HG02870 (cell line): Measurements from ENCODE around the gene ISG20L2.

Source experiments
- ATAC-seq: cut with Tn5 transposase; IDR thresholded peaks from one replicate; pipeline ENCODE4 v1.9.1; 2021; ENCODE audit warnings: mild to moderate bottlenecking, moderate library complexity; ENCODE audit not compliant: unreplicated experiment

ISG20L2 gene

GRCh38 chr1:156708218-156708661, 20.3 kb downstream of the ISG20L2 start:
- no peak for ATAC-seq

GRCh38 chr1:156707417-156708217, 20.9 kb downstream of the ISG20L2 start:
- no peak for ATAC-seq

DNA sequence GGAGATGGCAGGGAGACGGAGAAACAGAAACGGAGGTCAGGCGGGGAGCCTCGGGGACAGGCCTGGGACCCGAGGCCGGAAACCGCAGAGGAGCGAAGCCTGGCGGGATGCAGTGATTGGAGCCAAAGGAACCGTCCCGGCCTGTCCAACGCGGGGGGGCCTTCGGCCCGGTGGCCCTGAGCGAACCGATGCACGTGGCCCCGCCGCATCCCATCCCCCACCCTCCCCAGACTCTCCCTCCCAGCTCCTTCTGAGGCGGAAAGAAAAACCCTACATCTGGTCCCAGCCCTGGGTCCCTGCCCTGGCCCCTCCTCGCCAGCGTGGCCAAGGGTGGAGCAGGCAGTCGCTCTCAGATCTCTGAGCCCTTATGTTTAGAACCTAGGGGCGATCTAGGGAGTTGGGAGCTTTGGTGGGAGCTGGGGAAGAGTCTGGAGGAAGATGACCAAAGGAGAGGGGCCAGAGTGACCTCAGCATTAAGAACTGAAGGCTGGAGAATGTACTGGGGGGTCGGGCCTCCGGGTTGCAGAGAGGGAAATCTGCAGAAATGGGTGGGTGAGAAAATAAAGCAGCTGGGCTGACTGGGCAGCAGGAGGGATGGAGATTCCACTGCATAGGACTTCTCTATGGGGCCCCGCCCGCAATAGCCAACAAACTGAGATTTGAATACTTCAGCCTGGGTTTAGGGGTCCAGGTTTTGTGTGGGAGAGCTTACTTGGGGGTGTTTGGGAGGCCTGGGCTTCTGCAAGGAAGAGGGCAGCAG, 21.7 kb downstream of the ISG20L2 start:
- ATAC-seq = no peak

GRCh38 chr1:156705918-156706656, 22.5 kb downstream of the ISG20L2 start:
- ATAC-seq = no peak

DNA sequence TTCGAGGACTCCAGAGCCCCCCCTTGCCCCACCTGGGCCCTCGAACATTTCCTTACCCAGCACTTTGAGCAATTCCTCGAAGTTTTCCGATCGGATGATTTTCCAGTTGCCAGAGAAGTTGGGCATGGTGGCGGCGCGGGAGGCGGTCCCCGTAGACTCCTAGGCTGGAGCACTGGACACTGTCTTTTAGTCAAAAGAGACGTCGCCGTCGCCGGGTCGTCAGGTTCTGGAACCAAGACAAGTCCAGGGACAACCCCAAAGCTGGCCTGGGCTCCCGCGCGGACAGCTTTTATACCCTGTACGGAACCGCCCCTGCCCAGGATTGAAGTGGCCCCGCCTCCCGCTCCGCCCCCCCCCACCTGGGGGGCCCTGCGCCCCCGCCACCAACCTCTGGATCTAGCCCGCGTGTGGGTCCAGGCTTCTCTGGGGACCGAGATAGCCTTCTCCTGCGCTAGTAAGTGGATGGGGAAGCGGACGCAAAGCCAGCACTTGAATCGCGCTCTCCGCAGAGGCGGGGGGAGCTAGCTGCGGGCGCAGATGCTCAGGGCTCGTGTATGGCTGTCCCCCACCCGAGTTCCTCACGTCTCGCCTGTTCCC, 23.1 kb downstream of the ISG20L2 start, which contains the start of gene CRABP2:
CRABP2 (minus strand) TSS at position 263 of the 597 bp plus-strand sequence; CDS start at position 126, 137 bp downstream.
- no peak for ATAC-seq

- ATAC-seq = no peak
Observed at GRCh38 chr1:156704930-156705320, 23.6 kb downstream of the ISG20L2 start.

DNA sequence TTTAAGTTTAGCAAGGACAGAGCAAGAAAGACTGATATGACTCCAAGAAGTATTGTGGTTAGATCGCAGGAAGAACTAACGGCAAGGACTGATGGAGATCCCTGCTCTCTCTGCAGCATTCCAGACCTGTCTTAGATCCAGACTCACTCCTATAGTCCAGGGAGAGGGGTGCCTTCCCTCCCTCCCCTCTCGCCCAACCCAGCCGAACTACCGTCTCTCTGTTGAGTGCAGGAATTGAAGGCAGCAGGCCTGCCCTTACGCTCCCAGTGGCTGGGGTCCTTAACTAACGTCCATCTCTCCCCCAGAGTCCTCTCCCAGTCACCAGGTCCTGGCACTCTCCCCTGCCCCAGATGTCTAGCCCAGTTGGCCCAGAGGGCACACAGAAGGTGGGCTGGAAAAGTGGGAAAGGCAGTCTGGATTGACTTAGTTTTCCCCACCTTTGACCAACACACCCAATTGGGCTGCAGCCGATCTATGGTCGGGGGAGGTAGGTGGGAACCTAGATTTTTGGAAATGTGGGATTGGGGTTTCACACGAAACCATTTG, 24.3 kb downstream of the ISG20L2 start:
- no peak for ATAC-seq

DNA sequence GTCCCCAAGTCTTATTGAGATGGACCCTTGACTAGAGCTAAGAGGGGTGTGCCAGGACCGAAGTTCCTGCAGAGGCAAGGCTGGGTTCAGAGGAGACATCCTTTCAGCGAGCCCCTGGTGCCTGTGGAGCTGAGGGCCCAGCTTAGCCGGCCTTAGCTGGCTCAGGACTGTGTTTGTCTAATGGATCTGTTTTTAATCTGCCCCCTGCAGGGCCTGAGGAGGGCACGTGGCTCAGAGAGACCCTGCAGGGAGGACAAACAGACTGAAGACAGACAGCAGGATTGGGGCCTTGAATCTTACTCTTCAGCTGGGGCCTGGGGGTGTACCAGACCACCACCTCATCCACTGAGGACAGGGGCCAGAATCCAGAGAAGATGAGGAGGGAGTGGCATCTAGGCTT, 24.8 kb downstream of the ISG20L2 start:
- no peak for ATAC-seq

DNA sequence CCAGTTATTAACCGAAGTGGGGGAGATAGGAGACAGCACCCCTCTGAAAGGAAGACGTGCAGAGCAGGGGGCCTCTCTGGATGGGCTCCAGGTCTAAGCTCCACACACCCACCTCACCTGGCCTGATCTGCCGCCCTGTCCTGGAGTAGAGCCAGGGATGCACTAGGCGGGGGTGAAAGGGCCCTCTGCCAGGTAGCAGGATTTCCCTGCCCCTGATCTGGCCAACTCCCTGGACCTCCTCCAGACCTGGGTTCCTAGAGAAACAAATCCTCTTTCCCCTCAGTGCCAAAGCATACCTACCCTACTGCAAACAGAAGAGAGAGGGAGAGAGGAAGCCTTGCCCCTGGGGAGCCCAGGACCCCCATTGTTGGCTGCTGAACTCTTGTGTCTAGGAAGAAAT, 25.2 kb downstream of the ISG20L2 start:
- no peak for ATAC-seq

- ATAC-seq = no peak
Observed at GRCh38 chr1:156700736-156701531, 27.6 kb downstream of the ISG20L2 start.

GRCh38 chr1:156698995-156699394, 29.6 kb downstream of the ISG20L2 start:
- no peak for ATAC-seq

DNA sequence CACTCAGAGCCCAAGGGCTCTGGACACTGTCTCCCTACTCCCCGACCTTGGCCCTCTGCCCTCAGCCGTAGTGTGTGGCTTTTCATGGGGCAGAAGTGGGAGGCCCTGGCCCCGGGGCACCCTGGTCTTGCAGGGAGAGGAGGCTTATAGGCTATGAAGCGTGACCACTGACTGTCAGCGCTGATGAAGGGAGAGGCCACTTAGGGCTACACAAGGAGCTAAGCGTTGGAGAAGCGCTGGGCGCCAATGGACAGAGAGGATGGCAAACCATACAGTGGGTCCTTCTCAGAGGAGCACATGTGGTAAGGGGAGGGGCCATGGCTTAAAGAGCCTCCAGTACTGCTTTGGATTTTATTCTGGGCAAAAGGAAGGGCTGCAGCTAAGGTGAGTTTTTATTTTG, 31.1 kb downstream of the ISG20L2 start:
- no peak for ATAC-seq

DNA sequence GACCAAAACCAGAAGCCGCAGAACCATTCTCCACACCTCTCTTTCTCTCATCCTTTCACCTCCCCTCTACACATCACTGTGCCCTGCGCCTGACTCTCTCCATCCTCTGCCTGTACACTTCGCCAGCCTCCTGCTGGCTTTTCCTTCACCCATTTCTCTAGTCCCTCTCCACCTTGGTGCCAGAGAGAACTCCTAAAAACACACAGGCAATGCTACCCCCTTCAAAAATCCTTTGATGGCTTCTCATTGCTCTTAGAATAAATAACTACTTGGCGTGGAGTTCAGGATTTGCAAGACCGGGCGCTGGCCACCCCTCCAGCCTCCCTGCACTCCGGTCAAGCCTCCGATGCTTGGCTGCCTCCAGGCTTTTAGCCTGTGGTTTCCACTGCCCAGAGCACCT, 31.8 kb downstream of the ISG20L2 start:
- ATAC-seq = no peak

DNA sequence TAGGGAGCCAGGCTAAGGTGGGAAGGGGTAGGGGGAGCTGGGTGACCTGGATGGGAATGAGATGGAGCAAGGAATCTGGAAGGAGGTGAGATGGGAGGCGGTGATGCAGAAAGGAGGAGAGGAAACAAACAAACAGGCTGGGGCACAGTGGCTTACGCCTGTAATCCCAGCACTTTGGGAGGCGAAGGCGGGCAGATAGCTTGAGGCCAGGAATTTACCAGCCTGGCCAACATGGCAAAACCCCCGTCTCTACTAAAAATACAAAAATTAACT, 33.9 kb downstream of the ISG20L2 start:
- no peak for ATAC-seq

GRCh38 chr1:156693848-156694689, 34.5 kb downstream of the ISG20L2 start:
- no peak for ATAC-seq

GRCh38 chr1:156692925-156693847, 35.4 kb downstream of the ISG20L2 start:
- ATAC-seq = no peak

DNA sequence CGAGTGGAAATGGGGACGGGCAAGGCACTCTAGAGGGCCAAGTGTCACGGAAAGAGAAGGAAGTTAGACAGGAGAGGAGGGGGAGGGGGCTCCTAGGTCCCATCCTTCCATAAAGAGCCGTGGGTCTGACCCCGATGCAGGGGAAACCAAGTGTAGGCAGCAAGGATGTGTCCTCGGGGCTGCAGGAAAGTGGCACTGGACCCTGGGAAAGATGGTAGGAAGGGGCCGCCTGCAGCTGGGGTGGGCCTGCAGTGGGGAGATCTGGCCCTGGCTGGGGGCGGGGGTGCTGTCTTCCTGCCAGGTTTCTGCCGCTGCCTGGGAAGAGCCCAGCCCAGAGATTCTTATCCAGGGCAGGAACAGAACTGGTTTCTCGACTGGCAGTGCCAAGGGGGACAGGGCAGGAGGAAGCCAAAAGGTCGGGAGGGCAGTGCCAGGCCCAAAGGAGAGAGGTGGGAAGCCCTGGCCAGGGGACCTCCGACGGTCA, 36.1 kb downstream of the ISG20L2 start:
- ATAC-seq = no peak
